DND-41 (cell line): Measurements from ENCODE around the gene KDM5A.

Source experiments
- ATAC-seq: fragments of 200-7000 bp; cut with Tn5 transposase; 3 replicates; pipeline ENCODE4 v1.9.1; 2021; ENCODE audit warnings: low read depth; ENCODE audit not compliant: insufficient read depth
- DNase-seq: peaks from one replicate; pipeline ENCODE4 v3.0.0-alpha.2; 2020
- H2AFZ ChIP-seq: 2 replicates; pipeline ENCODE4 v1.6.0; 2012; ENCODE audit warnings: low read depth, low read length
- H3K27ac ChIP-seq: 2 replicates; pipeline ENCODE4 v1.5.1; 2012; ENCODE audit warnings: low read length, inconsistent platforms
- H3K27me3 ChIP-seq: fragments of 200-600 bp; sonication (generic); 2 replicates; pipeline ENCODE4 v1.6.0; 2012; ENCODE audit warnings: low read length, mild to moderate bottlenecking, inconsistent platforms; ENCODE audit not compliant: insufficient read depth, poor library complexity
- H3K36me3 ChIP-seq: 2 replicates; pipeline ENCODE4 v1.5.1; 2012; ENCODE audit warnings: low read length, inconsistent platforms; ENCODE audit not compliant: insufficient read depth
- H3K4me1 ChIP-seq: 2 replicates; pipeline ENCODE4 v1.5.1; 2012; ENCODE audit warnings: mild to moderate bottlenecking, low read length; ENCODE audit not compliant: insufficient read depth
- H3K4me2 ChIP-seq: 2 replicates; pipeline ENCODE4 v1.6.0; 2012; ENCODE audit warnings: mild to moderate bottlenecking, moderate library complexity, low read length, inconsistent platforms; ENCODE audit not compliant: insufficient read depth
- H3K4me3 ChIP-seq, 2 experiments: fragments of 200-600 bp in 1 of 2; shearing (Covaris generic) in 1 of 2; 2 replicates each; pipeline ENCODE4 v1.5.1; 2012 to 2016; ENCODE audit warnings: inconsistent platforms in 2 of 2, low read length in 2 of 2, mild to moderate bottlenecking in 2 of 2, low read depth in 1 of 2, moderate library complexity in 1 of 2
- H3K79me2 ChIP-seq: 2 replicates; pipeline ENCODE4 v1.6.0; 2012; ENCODE audit warnings: low read length, inconsistent platforms; ENCODE audit not compliant: insufficient read depth
- H3K9ac ChIP-seq: 2 replicates; pipeline ENCODE4 v1.6.0; 2012; ENCODE audit warnings: low read depth, mild to moderate bottlenecking, inconsistent platforms, low read length, moderate library complexity
- H3K9me3 ChIP-seq: 2 replicates; pipeline ENCODE4 v1.5.1; 2012; ENCODE audit warnings: low read length, moderate library complexity, mild to moderate bottlenecking, inconsistent platforms; ENCODE audit not compliant: insufficient read depth, severe bottlenecking
- H4K20me1 ChIP-seq: 2 replicates; pipeline ENCODE4 v1.6.0; 2012; ENCODE audit warnings: low read length; ENCODE audit not compliant: insufficient read depth
- EZH2 ChIP-seq: IDR thresholded peaks from 3 replicates; pipeline ENCODE4 v1.6.1; 2012; ENCODE audit warnings: borderline replicate concordance, low read depth, mild to moderate bottlenecking, moderate library complexity, low read length, inconsistent platforms; ENCODE audit not compliant: severe bottlenecking
- TF ChIP-seq, protein P1 (sequence below): IDR thresholded peaks from 2 replicates; pipeline ENCODE4 v1.5.1; 2012; ENCODE audit warnings: borderline replicate concordance, low read length, moderate library complexity, mild to moderate bottlenecking; ENCODE audit not compliant: poor library complexity, severe bottlenecking; ENCODE audit errors: extremely low read depth

The KDM5A gene

DNA sequence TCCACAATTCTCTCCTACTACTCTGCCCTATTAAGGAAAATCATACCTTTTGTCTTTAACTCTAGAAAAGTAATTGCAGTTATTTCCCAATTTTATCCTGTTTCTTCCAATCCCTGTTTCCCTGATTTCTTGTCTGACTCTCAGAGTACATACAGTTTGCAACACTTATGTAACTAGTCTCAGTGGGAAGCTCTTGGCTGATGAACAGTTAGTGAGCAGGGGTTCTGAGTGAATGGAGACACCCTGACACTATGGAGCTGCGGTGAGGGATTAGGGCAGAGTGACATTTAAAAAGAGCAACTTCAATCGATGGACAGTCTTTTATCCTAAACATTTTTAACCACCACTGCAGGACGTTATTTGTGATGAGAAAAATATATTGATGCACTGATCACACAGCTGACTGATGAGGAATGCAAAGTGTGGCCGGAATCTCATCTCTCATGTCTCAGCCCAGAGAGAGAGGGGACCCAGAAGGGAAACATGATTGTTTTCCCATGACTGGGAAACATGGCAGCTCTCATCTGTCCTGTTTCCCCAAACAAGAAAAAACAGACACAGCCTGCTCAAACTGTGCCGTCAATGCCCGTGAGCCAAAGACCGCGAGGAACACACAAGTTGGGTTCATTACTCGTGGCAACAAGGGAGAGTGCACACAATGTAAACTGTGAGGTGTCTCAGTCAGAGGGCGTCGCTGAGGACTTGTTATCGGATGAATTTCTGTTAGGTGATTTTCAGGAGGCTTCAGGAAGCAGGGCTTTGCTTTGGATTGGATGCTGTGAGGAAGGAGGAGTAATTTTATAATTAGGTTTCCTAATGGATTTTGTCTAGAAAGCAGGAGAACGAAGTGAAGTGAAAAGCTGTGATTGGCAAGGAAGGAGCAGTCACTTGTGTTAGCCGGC is 121.3 kb downstream of the KDM5A start:
- Histone ChIP-seq H3K4me3 (no peak overlapping the region), H2AFZ (no peak overlapping the region), H4K20me1 (no peaks in the 10 kb centered on the region), H3K36me3 (no peaks in the 10 kb centered on the region), H3K4me2 (no peak overlapping the region), H3K27ac (no peak overlapping the region), H3K79me2 (no peaks in the 10 kb centered on the region), H3K4me1 (no peaks in the 10 kb centered on the region), H3K9me3 (no peaks in the 10 kb centered on the region), H3K9ac (no peak overlapping the region), H3K27me3 (no peaks in the 10 kb centered on the region)
- ATAC-seq (no peak), DNase-seq (no peak)
- TF ChIP-seq, protein P1, sequence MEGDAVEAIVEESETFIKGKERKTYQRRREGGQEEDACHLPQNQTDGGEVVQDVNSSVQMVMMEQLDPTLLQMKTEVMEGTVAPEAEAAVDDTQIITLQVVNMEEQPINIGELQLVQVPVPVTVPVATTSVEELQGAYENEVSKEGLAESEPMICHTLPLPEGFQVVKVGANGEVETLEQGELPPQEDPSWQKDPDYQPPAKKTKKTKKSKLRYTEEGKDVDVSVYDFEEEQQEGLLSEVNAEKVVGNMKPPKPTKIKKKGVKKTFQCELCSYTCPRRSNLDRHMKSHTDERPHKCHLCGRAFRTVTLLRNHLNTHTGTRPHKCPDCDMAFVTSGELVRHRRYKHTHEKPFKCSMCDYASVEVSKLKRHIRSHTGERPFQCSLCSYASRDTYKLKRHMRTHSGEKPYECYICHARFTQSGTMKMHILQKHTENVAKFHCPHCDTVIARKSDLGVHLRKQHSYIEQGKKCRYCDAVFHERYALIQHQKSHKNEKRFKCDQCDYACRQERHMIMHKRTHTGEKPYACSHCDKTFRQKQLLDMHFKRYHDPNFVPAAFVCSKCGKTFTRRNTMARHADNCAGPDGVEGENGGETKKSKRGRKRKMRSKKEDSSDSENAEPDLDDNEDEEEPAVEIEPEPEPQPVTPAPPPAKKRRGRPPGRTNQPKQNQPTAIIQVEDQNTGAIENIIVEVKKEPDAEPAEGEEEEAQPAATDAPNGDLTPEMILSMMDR = no peak
- TF ChIP-seq EZH2 = no peak

DNA sequence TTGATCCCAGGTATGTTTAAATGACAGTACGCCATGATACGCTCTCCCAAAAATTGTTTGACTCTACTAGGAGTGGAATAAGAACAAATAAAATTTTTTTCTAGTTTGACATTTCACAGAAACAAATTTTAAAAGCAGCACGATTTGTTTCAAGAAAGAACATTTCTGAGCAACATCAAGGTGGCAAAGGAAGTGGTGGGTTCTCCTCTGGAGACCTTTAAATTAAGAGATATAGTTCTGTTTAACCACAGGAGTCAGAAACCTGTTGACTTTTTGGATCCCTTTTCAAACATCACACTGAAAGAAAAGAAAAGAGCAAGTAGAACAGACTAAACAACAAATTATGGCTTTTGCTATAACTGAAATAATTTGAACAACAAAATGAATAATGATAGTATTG is 124.0 kb downstream of the KDM5A start:
- no peak overlapping the region for H2AFZ ChIP-seq

DNA sequence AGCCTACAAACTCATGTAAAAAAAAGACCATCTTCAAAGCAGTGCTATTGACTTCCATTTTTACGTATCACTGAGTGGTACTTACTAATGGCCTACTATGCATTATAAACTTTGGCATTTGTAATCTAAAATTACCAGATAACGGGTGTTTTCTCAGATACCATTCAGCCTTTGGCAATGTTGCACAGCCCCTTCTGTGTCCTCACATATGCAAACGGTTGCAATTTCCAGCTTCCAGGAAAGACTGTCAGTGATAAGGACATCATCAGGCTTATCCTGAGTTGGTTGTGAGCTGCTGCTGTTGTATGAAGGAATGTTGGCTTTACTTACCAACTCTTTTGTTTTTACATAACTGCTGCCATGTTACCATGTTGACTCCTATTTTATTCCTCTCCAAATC is 124.9 kb downstream of the KDM5A start:
- no peaks in the 10 kb centered on the region for H4K20me1 ChIP-seq
- no peak overlapping the region for H3K4me3 ChIP-seq
- no peak overlapping the region for H3K4me2 ChIP-seq
- no peak overlapping the region for H2AFZ ChIP-seq
- ATAC-seq (no peak), DNase-seq (no peak)
- no peaks in the 10 kb centered on the region for H3K4me1 ChIP-seq
- H3K79me2 ChIP-seq = no peaks in the 10 kb centered on the region
- H3K27ac ChIP-seq = no peak overlapping the region
- H3K9ac ChIP-seq = no peak overlapping the region
- H3K9me3 ChIP-seq = no peaks in the 10 kb centered on the region
- H3K36me3 ChIP-seq = no peaks in the 10 kb centered on the region
- TF ChIP-seq EZH2 = no peak
- TF ChIP-seq, protein P1 = no peak
- no peaks in the 10 kb centered on the region for H3K27me3 ChIP-seq

More for the DNA sequence above, 124.0 kb downstream of the KDM5A start:
- H3K4me1 ChIP-seq = no peaks in the 10 kb centered on the region
- no peak overlapping the region for H3K9ac ChIP-seq
- H3K4me2 ChIP-seq = no peak overlapping the region
- H3K9me3 ChIP-seq = no peaks in the 10 kb centered on the region
- H4K20me1 ChIP-seq = no peaks in the 10 kb centered on the region
- ATAC-seq (no peak), DNase-seq (no peak)
- no peaks in the 10 kb centered on the region for H3K36me3 ChIP-seq
- H3K27me3 ChIP-seq = no peaks in the 10 kb centered on the region
- H3K27ac ChIP-seq = no peak overlapping the region
- H3K79me2 ChIP-seq = no peaks in the 10 kb centered on the region
- TF ChIP-seq, protein P1 = no peak
- no peak for TF ChIP-seq EZH2
- H3K4me3 ChIP-seq = no peak overlapping the region
